ENCODE data around the gene FSCN2. TPM values are rescaled to one million over a fixed set of nuclear protein-coding genes. Genes with fewer than 3 reads are reported as not detected.

FSCN2 gene
- total and polyA plus RNA-seq, 9 donors: 0.13 to 6.4 (median 3.0) TPM

DNA sequence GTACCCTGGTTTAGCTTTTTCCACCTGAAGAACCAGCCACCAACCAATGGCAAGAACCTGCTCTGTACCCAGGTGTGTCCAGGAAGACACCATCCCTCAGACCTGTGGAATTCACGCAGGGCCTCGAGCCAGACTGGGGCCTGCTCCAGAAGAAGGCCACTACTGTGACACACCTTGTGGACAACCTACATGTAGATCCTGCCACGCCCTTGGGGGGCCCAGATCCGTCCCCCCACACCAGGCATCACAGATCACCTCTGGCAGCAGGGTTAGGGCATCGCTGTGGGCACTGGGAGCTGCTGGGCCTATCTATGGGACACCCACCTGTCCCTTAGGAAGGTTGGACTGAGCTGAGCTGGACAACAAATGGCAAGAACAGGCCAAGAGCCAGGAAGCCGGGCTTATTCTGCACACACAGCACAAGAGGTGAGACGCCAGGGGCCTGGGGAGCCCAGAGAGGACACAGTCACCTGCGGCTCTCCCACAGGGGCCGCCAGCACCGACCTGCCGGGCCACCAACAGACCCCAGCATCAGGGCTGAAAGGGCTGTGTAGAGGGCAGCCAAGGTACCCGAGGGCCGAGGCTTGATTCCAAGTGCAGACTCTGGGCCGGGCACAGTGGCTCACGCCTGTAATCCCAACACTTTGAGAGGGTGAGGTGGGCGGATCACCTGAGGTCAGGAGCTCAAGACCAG lies 16.3 kb downstream of the FSCN2 start:
- WGBS, 3 donors: 87 to 92% (median 88%) methylated on average over 14 to 16 of the region's 16 CpGs
- TF ChIP-seq POLR2A (IDR thresholded peaks at IDR 0.05) (no peak), EP300 (IDR thresholded peaks at IDR 0.05) (no peak)
- TF ChIP-seq, protein P1, sequence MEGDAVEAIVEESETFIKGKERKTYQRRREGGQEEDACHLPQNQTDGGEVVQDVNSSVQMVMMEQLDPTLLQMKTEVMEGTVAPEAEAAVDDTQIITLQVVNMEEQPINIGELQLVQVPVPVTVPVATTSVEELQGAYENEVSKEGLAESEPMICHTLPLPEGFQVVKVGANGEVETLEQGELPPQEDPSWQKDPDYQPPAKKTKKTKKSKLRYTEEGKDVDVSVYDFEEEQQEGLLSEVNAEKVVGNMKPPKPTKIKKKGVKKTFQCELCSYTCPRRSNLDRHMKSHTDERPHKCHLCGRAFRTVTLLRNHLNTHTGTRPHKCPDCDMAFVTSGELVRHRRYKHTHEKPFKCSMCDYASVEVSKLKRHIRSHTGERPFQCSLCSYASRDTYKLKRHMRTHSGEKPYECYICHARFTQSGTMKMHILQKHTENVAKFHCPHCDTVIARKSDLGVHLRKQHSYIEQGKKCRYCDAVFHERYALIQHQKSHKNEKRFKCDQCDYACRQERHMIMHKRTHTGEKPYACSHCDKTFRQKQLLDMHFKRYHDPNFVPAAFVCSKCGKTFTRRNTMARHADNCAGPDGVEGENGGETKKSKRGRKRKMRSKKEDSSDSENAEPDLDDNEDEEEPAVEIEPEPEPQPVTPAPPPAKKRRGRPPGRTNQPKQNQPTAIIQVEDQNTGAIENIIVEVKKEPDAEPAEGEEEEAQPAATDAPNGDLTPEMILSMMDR (IDR thresholded peaks at IDR 0.05): no peak
- H3K9me3 ChIP-seq: no peaks in the 10 kb centered on the region
- DNase-seq: no peak
- no peaks in the 10 kb centered on the region for H3K27me3 ChIP-seq
- no peaks in the 10 kb centered on the region for H3K4me1 ChIP-seq (ENCODE audit: insufficient read depth)
- no peaks in the 10 kb centered on the region for H3K36me3 ChIP-seq
- H3K4me3 ChIP-seq: no peak overlapping the region
- intact Hi-C loops (cut with DNase I): no loop called here
- H3K27ac ChIP-seq: no peak overlapping the region

DNA sequence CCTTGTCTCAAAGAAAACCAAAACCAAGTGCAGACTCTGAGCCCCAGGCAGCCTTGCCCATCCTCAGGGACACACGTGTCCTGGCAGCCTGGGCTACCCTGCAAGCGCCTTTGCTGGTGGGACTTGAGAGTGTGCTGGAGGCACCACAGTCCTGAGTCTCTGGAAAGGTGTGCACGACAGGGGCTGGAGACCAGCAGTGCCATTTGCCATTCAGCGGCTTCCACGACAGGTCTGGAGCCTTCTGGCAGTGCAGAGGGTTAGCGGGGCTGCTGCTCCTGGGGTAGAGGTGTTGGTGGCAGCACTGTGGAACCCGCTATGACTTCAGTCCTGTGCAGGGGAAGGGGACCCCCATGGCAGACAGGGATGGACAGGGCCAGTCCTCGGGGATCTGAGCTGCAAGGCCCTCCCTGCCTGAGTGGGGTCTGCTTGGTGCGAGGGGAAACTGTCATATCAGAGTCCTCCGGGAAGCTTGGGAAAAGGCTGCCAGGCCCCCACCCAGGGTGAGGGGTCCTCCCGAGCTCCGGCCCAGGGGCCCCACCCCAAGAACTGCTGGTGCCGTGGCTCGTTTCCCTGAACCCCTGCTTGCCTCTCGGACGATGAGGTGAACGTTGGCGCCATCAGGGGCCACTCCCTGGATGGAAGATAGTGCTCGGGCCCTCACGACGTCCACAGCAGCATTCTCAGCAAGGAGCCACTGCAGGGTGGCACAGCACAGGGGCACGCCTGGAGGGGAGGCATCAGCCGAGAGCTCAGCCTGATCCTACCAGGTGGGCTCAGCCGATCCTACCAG lies 17.2 kb downstream of the FSCN2 start:
- Histone ChIP-seq H3K27me3 (no peaks in the 10 kb centered on the region), H3K27ac (no peak overlapping the region), H3K36me3 (no peaks in the 10 kb centered on the region), H3K4me3 (no peak overlapping the region), H3K4me1 (ENCODE audit: insufficient read depth) (no peaks in the 10 kb centered on the region), H3K9me3 (no peaks in the 10 kb centered on the region)
- intact Hi-C loops (cut with DNase I): no loop called here
- DNase-seq: no peak
- TF ChIP-seq EP300 (IDR thresholded peaks at IDR 0.05) (no peak), POLR2A (IDR thresholded peaks at IDR 0.05) (no peak)
- TF ChIP-seq, protein P1 (IDR thresholded peaks at IDR 0.05): no peak
- 83 to 89% (median 88%) methylated on average over 21 to 24 of the region's 24 CpGs for WGBS, 3 donors

DNA sequence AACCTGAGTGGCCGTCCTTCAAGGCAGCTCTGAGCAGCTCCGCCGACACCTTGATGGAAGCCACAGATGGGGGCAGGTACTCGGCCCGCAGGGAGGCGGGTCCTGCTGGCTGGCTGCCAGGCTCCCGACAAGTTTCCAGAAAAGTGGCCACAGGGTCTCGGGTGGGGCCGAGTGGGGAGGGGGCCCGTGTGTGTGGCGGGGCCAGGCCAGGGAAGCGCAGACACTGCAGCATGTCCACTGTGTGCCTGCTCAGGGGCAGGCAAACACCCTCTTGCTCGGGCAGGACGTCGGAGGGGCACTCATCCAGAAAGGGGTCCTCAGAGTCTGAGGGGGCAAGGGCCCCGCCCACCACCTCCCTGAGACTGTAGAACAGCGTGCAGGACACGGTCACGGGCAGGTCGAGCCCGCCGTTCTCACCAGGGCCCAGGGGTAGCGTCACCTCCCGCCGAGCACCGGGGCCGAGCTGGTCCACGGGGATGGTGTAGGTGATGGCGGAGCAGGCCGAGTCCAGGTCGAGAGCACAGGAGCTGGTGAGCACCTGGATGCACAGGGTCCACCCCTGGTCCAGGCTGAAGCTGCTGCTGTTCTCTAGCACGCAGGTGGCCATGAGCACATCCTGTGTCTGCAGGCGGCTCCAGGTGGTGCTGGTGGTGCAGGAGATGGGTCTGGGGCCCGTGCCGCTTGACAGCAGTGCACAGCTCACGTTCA lies 18.9 kb downstream of the FSCN2 start:
- Histone ChIP-seq H3K27me3 (no peaks in the 10 kb centered on the region), H3K27ac (no peak overlapping the region), H3K36me3 (no peaks in the 10 kb centered on the region), H3K4me1 (ENCODE audit: insufficient read depth) (peaks cover 6% of the 10 kb centered on the region), H3K4me3 (no peak overlapping the region), H3K9me3 (no peaks in the 10 kb centered on the region)
- TF ChIP-seq EP300 (IDR thresholded peaks at IDR 0.05) (no peak), POLR2A (IDR thresholded peaks at IDR 0.05) (no peak)
- TF ChIP-seq, protein P1 (IDR thresholded peaks at IDR 0.05): no peak
- intact Hi-C loops (cut with DNase I): no loop called here
- 81 to 84% (median 83%) methylated on average over 36 of the region's 36 CpGs for WGBS, 3 donors
- DNase-seq: no peak

DNA sequence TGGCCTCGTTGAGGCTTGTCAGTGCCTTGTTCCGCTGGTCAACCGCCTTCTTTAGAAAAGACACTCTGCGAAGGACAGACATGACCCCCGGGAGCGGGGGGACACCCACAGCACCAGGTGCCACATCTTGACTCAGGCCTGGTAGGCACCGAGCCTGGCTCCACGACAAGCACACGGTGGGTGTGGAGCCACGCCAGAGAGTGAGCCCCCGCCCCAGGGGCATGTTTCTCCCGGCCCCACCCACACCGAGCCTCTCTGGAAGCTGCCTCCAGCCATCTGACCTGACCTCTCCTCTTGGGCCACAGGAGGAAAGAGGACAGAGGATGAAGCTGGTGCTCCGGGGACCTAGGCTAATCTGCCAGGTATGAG lies 19.4 kb downstream of the FSCN2 start:
- H3K9me3 ChIP-seq: no peaks in the 10 kb centered on the region
- H3K4me3 ChIP-seq: no peak overlapping the region
- 82 to 85% (median 83%) methylated on average over 14 of the region's 14 CpGs for WGBS, 3 donors
- no peaks in the 10 kb centered on the region for H3K27me3 ChIP-seq
- TF ChIP-seq, protein P1 (IDR thresholded peaks at IDR 0.05): no peak
- TF ChIP-seq POLR2A (IDR thresholded peaks at IDR 0.05) (no peak), EP300 (IDR thresholded peaks at IDR 0.05) (no peak)
- no peaks in the 10 kb centered on the region for H3K36me3 ChIP-seq
- no peak overlapping the region for H3K27ac ChIP-seq
- no peak for DNase-seq
- intact Hi-C loops (cut with DNase I): no loop called here
- peaks cover 6% of the 10 kb centered on the region for H3K4me1 ChIP-seq (ENCODE audit: insufficient read depth)
